ENCODE results near the gene COA4. TPM values are rescaled to one million over a fixed set of nuclear protein-coding genes. Genes with fewer than 3 reads are reported as not detected.

The COA4 gene
- total RNA-seq, 1 experiment from 2014 or later = 97.0 TPM

GRCh38 chr11:73870261-73870660 lies 6.4 kb downstream of the COA4 start:
- Histone ChIP-seq H3K79me2 (ENCODE audit: insufficient read depth, low read length) (peaks cover 26% of the 10 kb centered on the region), H3K9me2 (ENCODE audit: insufficient read depth) (no peaks in the 10 kb centered on the region), H3K4me2 (ENCODE audit: low read length) (no peak overlapping the region), H4K20me1 (ENCODE audit: insufficient read depth) (no peaks in the 10 kb centered on the region), H3K9ac (ENCODE audit: low read length) (no peak overlapping the region), H3K4me1 (ENCODE audit: control insufficient read depth in 1 of 2, insufficient read depth in 2 of 2, low read length in 2 of 2) (peaks cover 3 to 14% of the 10 kb centered on the region in 2 experiments; a peak in 3 of 4 replicates), H3K4me3 (replicated peaks in 1 of 2; ENCODE audit: low read depth in 1 of 2, low read length in 2 of 2) (no peak overlapping the region), H3K9me3 (ENCODE audit: control insufficient read depth in 1 of 2, insufficient read depth in 1 of 2, low read depth in 1 of 2, low read length in 2 of 2) (no peaks in the 10 kb centered on the region), H3K27ac (ENCODE audit: low read depth, low read length) (no peak overlapping the region), H3K36me3 (ENCODE audit: control insufficient read depth in 1 of 2, insufficient read depth in 2 of 2, low read length in 2 of 2) (peaks cover 19 to 28% of the 10 kb centered on the region in 2 experiments), H3K27me3 (ENCODE audit: insufficient read depth, low read length) (no peaks in the 10 kb centered on the region), H2AFZ (ENCODE audit: low read depth, low read length, poor library complexity, severe bottlenecking) (no peak overlapping the region)
- ATAC-seq (no peak), DNase-seq (ENCODE audit: low read depth, low spot score) (no peak)
- no TSS peak for BruUV-seq (replicated peaks)
- ChIA-PET POLR2A (no interaction called here), RAD21 (ENCODE audit: low non-redundant PET in 1 of 2, low total read pairs in 2 of 2, uncharacterized antibody in 2 of 2, unreplicated experiment in 2 of 2) (no interaction called here), CTCF (no interaction called here)
- intact Hi-C loops (cut with micrococcal nuclease) = no loop called here
- no peak for TF ChIP-seq ZNF274 (IDR thresholded peaks at IDR 0.05; ENCODE audit: low read depth, low read length)
- no peak for TF ChIP-seq TCF7L2 (IDR thresholded peaks at IDR 0.05; ENCODE audit: borderline replicate concordance, extremely low read depth, insufficient read depth, insufficient read length)
- no peak for TF ChIP-seq ZBTB33 (IDR thresholded peaks at IDR 0.05; ENCODE audit: extremely low read depth, insufficient replicate concordance, low read length)

GRCh38 chr11:73869332-73869949 lies 7.2 kb downstream of the COA4 start:
- peaks cover 18% of the 10 kb centered on the region for H3K79me2 ChIP-seq (ENCODE audit: insufficient read depth, low read length)
- no peaks in the 10 kb centered on the region for H3K9me3 ChIP-seq (ENCODE audit: control insufficient read depth in 1 of 2, insufficient read depth in 1 of 2, low read depth in 1 of 2, low read length in 2 of 2)
- intact Hi-C loops (cut with micrococcal nuclease) = no loop called here
- H3K36me3 ChIP-seq (ENCODE audit: control insufficient read depth in 1 of 2, insufficient read depth in 2 of 2, low read length in 2 of 2) = peaks cover 15 to 20% of the 10 kb centered on the region in 2 experiments; a peak in 3 of 4 replicates
- DNase-seq (ENCODE audit: low read depth, low spot score) (no peak), ATAC-seq (0 out of 2 replicates have a peak, but pooled peaks have one; percentile 16)
- POLR2A ChIA-PET = interaction anchor here (1.2 kb wide), 1 partner anchor 81 kb away, joined by 3 read pairs; no protein-coding TSS in a partner anchor
- RAD21 ChIA-PET (ENCODE audit: low non-redundant PET in 1 of 2, low total read pairs in 2 of 2, uncharacterized antibody in 2 of 2, unreplicated experiment in 2 of 2) = no interaction called here
- no peak overlapping the region for H3K4me3 ChIP-seq (replicated peaks in 1 of 2; ENCODE audit: low read depth in 1 of 2, low read length in 2 of 2)
- CTCF ChIA-PET = no interaction called here
- H4K20me1 ChIP-seq (ENCODE audit: insufficient read depth) = no peaks in the 10 kb centered on the region
- TF ChIP-seq FOSL1 (IDR thresholded peaks at IDR 0.05; ENCODE audit: low read depth) (no peak), ZNF274 (IDR thresholded peaks at IDR 0.05; ENCODE audit: low read depth, low read length) (no peak), CTCF (IDR thresholded peaks at IDR 0.05 in 2 of 3, conservative IDR thresholded peaks at IDR 0.05 in 1 of 3; ENCODE audit: borderline replicate concordance in 1 of 3, insufficient read depth in 1 of 3, low read depth in 2 of 3, low read length in 2 of 3) (no peak), ZFX (IDR thresholded peaks at IDR 0.05) (no peak)
- no TSS peak for BruUV-seq (replicated peaks)
- no peak overlapping the region for H3K27ac ChIP-seq (ENCODE audit: low read depth, low read length)
- H3K9me2 ChIP-seq (ENCODE audit: insufficient read depth) = no peaks in the 10 kb centered on the region
- H3K4me1 ChIP-seq (ENCODE audit: control insufficient read depth in 1 of 2, insufficient read depth in 2 of 2, low read length in 2 of 2) = peaks cover 0 to 10% of the 10 kb centered on the region in 2 experiments; a peak in 2 of 4 replicates
- H3K27me3 ChIP-seq (ENCODE audit: insufficient read depth, low read length) = no peaks in the 10 kb centered on the region
- no peak overlapping the region for H3K4me2 ChIP-seq (ENCODE audit: low read length)
- no peak overlapping the region for H2AFZ ChIP-seq (ENCODE audit: low read depth, low read length, poor library complexity, severe bottlenecking)
- no peak overlapping the region for H3K9ac ChIP-seq (ENCODE audit: low read length)

Measured in HCT116 (cell line).